ENCODE data around the gene RC3H2. TPM values are rescaled to one million over a fixed set of nuclear protein-coding genes. Genes with fewer than 3 reads are reported as not detected.

RC3H2 gene, protein sequence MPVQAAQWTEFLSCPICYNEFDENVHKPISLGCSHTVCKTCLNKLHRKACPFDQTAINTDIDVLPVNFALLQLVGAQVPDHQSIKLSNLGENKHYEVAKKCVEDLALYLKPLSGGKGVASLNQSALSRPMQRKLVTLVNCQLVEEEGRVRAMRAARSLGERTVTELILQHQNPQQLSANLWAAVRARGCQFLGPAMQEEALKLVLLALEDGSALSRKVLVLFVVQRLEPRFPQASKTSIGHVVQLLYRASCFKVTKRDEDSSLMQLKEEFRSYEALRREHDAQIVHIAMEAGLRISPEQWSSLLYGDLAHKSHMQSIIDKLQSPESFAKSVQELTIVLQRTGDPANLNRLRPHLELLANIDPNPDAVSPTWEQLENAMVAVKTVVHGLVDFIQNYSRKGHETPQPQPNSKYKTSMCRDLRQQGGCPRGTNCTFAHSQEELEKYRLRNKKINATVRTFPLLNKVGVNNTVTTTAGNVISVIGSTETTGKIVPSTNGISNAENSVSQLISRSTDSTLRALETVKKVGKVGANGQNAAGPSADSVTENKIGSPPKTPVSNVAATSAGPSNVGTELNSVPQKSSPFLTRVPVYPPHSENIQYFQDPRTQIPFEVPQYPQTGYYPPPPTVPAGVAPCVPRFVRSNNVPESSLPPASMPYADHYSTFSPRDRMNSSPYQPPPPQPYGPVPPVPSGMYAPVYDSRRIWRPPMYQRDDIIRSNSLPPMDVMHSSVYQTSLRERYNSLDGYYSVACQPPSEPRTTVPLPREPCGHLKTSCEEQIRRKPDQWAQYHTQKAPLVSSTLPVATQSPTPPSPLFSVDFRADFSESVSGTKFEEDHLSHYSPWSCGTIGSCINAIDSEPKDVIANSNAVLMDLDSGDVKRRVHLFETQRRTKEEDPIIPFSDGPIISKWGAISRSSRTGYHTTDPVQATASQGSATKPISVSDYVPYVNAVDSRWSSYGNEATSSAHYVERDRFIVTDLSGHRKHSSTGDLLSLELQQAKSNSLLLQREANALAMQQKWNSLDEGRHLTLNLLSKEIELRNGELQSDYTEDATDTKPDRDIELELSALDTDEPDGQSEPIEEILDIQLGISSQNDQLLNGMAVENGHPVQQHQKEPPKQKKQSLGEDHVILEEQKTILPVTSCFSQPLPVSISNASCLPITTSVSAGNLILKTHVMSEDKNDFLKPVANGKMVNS
- polyA plus RNA-seq (2012; ENCODE audit: missing spikeins) = 11.6 TPM

DNA sequence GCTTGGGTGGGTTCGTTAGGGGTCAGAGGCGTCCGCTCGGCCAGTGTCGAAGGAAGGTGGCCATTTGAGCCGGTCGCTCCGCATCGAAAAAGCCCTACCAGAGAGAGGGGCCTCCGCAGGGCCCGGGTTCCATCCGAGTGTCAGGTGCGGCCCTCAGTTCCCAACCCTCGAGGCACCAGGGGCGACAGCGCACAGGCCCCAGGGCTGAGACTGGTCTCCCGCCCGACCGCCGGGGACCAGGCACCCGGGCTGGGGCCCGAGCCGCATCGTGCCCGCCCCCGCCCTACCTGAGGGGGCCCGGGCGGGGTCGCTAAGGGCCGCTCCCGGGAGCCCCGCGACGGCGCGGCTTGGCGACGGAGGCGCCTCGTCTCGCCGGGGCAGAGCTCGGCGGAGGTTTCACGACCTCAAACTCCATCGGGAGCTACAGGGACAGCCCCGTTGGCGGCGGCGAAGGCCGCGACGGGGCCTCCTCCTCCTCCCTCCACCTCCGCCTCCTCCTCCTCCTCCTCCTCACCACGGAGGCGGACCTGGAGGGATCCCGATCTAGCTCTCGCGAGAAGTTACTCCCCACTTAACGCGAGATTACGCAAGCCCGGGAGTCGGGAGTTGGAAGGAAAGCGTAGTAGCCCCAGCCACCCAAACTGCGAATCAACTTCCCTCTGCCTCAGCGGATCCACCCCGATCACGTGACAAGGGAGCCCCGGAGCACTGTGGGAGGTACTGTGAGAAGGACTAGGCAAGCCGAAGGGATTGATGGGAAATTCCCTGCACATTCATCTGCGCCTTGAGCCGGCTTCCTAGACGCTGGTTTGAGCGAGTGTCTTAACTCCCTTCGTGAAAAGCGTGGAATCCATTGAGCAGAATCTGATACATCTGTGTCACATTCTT is at the start of gene RC3H2:
Gene RC3H2, minus strand, starts transcription at position 537 of the 888 bp plus-strand sequence. CDS start 7,850 bp downstream, outside the sequence.
- TF ChIP-seq POLR2A (IDR thresholded peaks at IDR 0.05; ENCODE audit: low read depth, low read length) (peak; percentile 88), POLR2AphosphoS5 (IDR thresholded peaks at IDR 0.05; ENCODE audit: low read depth, low read length) (peak; percentile 86), TAF1 (IDR thresholded peaks at IDR 0.05; ENCODE audit: borderline replicate concordance, low read depth, low read length) (peak; percentile 14; the same call in 1 of the 2 replicates)
- peak; percentile 98 for FAIRE-seq
- peak; percentile 71 for DNase-seq (ENCODE audit: insufficient read length)

DNA sequence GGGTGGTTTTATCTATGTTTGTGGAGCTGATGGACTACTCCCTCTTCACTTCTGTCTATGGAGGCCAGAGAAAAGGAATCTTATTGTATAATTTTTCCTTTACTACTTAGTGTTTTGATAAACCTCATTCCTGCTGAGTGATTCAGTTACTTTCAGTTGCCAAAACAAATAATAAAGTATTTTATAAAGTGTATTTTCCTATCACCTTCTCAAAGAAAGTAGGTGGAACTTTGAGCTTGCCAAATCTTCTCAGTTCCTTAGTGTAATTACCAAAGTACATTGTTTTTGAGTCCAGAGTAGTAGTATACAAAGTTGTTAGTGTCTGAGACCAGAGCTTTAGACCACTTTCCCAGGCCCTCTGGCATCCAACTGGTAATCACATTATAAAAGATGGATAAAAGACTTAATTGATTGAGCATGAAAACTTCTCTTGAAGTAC is 49.1 kb upstream of the RC3H2 start:
- DNase-seq (ENCODE audit: insufficient read length) = no peak
- TF ChIP-seq POLR2AphosphoS5 (IDR thresholded peaks at IDR 0.05; ENCODE audit: low read depth, low read length) (no peak), POLR2A (IDR thresholded peaks at IDR 0.05; ENCODE audit: low read depth, low read length) (no peak), TAF1 (IDR thresholded peaks at IDR 0.05; ENCODE audit: borderline replicate concordance, low read depth, low read length) (no peak)
- no peak for FAIRE-seq

DNA sequence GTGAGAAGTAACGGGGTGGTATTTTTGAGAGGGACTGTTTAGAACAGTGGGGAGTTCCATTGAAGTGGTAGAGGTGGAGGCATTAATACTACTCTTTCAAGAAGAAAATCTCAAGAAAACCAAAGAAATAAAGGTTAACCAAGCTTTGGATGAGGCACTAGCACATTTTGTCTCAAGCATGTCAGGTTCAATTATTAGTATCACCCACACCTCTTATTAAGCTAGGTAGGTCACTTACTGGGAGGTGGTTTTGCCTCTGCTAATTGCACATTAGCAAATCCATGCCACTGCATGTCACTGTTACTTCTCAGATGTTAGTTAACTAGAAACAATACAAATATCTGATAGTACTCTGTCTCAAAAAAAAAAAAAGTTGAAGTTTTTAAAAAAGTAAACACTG is 45.9 kb upstream of the RC3H2 start:
- DNase-seq (ENCODE audit: insufficient read length) (no peak), FAIRE-seq (no peak)
- TF ChIP-seq POLR2A (IDR thresholded peaks at IDR 0.05; ENCODE audit: low read depth, low read length) (no peak), TAF1 (IDR thresholded peaks at IDR 0.05; ENCODE audit: borderline replicate concordance, low read depth, low read length) (no peak), POLR2AphosphoS5 (IDR thresholded peaks at IDR 0.05; ENCODE audit: low read depth, low read length) (no peak)

DNA sequence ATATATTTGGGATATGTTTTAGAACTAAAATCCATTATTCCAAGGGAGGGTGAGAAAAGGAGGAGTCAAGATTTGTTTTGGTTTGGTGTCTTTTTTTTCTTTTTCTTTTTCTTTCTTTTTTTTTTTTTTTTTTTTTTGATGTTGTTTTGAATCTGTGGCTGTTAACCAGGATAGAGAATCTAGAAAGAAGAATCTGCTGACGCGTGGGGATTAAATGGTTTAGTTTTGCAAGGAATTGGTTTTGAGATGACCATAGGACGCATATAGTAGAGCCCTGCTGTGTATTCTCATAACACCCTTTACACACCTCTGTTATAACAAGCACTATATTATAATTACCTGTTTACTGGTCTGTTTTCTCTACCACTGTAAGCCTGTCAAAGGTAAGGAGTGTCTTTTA is 45.1 kb upstream of the RC3H2 start:
- TF ChIP-seq POLR2A (IDR thresholded peaks at IDR 0.05; ENCODE audit: low read depth, low read length) (no peak), POLR2AphosphoS5 (IDR thresholded peaks at IDR 0.05; ENCODE audit: low read depth, low read length) (no peak), TAF1 (IDR thresholded peaks at IDR 0.05; ENCODE audit: borderline replicate concordance, low read depth, low read length) (no peak)
- no peak for FAIRE-seq
- no peak for DNase-seq (ENCODE audit: insufficient read length)

DNA sequence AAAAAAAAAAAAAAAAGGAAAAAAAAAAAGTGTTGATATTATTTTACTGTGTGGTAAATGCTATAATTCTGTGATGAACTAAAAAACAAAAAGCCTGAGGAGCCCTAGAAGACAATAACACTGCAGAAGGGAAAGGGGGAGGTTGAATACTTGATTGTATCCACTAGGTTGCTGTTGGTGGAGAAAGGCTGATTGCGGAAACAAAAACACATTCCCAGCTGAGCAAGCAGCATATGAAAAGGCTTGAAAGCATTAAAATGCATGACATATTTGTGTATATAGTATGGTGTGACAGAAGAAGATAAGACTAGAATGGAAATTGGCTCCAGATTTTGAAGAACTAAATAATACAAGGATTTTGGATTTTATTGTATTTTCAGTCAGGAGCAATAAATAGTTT is 44.5 kb upstream of the RC3H2 start:
- no peak for TF ChIP-seq POLR2AphosphoS5 (IDR thresholded peaks at IDR 0.05; ENCODE audit: low read depth, low read length)
- no peak for TF ChIP-seq POLR2A (IDR thresholded peaks at IDR 0.05; ENCODE audit: low read depth, low read length)
- TF ChIP-seq TAF1 (IDR thresholded peaks at IDR 0.05; ENCODE audit: borderline replicate concordance, low read depth, low read length) = no peak
- no peak for FAIRE-seq
- no peak for DNase-seq (ENCODE audit: insufficient read length)

DNA sequence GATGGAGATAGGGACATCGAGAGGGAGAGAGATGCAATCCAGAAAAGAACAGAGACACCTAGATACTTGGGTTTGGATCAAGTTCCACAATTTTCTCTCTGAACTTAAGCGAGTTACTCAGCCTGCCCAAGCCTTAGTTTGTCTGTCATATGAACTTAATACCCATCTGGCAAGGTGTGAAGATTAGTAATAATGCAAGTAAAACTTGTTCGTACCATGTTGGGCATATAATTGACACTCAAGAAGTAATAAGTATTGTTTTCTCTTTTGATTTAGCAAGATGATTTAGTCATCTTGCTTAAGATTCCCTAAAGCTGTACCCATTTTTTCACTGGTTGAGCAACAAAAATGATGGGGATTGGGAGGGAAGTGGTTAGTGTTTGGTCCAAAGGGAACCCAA is 43.2 kb upstream of the RC3H2 start:
- FAIRE-seq = no peak
- no peak for DNase-seq (ENCODE audit: insufficient read length)
- TF ChIP-seq POLR2AphosphoS5 (IDR thresholded peaks at IDR 0.05; ENCODE audit: low read depth, low read length) = no peak
- no peak for TF ChIP-seq TAF1 (IDR thresholded peaks at IDR 0.05; ENCODE audit: borderline replicate concordance, low read depth, low read length)
- TF ChIP-seq POLR2A (IDR thresholded peaks at IDR 0.05; ENCODE audit: low read depth, low read length) = no peak

DNA sequence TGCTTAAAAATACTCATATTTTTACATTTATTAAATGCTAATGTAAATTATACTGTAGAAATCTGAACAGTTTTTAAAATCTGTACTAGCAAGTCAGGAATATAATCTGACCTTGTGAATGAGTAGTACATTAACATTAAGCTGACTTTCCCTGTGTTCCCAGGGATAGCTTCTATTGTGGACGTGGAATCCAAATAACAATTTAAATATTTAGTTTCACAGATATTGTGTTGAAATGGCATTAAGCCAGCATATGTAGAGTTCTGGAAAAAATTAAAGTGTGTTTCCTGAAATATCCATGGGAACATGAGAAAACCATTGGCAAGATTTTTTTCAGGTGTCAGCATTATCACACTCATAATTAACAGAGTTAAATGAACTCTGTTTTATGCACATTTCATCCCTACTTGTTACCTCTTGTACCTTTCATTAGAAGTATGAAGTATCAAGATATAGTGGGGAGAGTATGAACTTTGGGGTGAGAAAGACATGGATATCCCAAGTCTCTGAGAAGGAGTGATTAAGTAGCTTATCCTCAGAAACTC is 41.4 kb upstream of the RC3H2 start:
- FAIRE-seq (no peak), DNase-seq (ENCODE audit: insufficient read length) (no peak)
- no peak for TF ChIP-seq TAF1 (IDR thresholded peaks at IDR 0.05; ENCODE audit: borderline replicate concordance, low read depth, low read length)
- TF ChIP-seq POLR2A (IDR thresholded peaks at IDR 0.05; ENCODE audit: low read depth, low read length) = no peak
- TF ChIP-seq POLR2AphosphoS5 (IDR thresholded peaks at IDR 0.05; ENCODE audit: low read depth, low read length) = no peak

DNA sequence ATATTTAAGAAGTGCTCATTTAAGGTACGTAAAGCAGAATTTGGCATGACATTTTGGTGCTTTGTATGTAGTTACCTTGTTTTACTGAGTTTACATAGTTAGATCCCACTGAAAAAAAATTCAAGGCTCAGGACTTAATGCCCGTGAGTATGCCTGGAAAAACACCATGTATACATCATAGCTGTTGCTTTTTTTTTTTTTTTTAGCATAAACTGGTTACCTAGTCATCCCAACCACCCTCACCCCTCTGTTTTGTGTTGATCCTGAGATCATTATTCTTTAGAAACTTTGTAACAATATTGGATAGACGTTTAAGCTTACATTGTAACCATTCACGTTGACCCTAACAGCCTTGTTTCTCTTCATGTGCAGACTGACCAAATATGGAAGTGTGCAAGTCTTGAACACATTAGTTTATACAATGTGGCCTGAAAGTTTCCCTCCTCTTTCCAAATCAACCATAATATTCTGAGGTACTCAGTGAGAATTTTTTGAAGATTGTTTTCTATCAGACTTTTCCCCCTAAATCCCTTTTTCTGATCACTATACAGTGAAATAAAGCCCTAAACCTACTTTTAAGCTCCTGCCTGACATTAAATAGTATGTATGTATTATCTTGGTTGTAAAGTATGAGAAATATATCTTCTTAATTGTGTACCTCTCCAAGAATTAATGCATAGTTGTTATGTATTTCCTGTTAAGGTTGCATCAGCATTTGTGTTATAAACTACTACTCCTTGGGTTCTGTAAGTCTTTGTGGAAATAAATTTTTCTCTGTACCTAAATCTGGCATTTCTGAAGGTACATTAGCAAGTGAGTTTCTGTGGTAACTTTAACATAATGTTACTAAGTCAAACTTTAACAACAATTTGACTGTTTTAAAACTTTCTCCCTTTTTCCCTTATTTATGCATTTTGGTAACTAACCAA is 40.1 kb upstream of the RC3H2 start:
- no peak for TF ChIP-seq POLR2A (IDR thresholded peaks at IDR 0.05; ENCODE audit: low read depth, low read length)
- TF ChIP-seq POLR2AphosphoS5 (IDR thresholded peaks at IDR 0.05; ENCODE audit: low read depth, low read length) = no peak
- no peak for TF ChIP-seq TAF1 (IDR thresholded peaks at IDR 0.05; ENCODE audit: borderline replicate concordance, low read depth, low read length)
- FAIRE-seq = no peak
- no peak for DNase-seq (ENCODE audit: insufficient read length)

DNA sequence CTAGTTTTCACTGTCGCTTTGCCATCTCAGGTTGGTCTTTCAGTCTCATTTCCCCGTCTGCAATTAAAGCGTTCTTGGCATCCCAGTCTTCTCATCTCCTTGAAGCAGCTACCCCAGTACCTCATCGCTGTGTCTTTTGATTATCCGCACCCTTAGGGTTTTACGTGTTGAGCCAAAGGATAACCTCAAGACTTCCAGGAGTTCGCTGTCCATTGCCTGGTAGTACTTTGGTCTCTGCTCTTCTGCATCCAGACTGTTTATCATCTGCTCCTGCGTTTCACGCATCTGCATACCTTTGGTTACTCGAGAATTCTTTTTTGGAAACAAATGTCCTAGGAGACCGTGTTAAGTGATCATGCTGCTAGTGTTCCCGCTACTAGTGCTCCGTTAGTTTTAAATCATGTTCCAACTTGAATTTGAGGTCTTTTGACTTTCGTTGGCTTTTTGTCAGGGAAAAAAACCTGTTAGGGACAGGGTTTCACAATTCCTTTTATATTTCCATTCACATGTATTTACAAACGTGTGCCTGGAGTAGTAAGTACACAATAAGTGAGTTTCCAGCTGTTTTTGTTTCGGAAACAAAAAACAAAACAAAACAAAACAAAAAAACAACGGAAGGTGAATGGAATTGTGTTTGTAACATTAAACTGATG is 36.5 kb upstream of the RC3H2 start:
- FAIRE-seq = peak; percentile 50
- TF ChIP-seq TAF1 (IDR thresholded peaks at IDR 0.05; ENCODE audit: borderline replicate concordance, low read depth, low read length) (no peak), POLR2AphosphoS5 (IDR thresholded peaks at IDR 0.05; ENCODE audit: low read depth, low read length) (no peak)
- DNase-seq (ENCODE audit: insufficient read length) = no peak
